IPS DF 19.7 (cell line): Measurements from ENCODE around the gene SERTAD3.
"Not testable (repeated sequence)": the region's sequence is repeated elsewhere in the genome, so short reads cannot be mapped to it uniquely, and the experiment has no call there.

Experiments used
- DNase-seq: peaks from one replicate; pipeline ENCODE4 v3.0.0-alpha.2; 2013; ENCODE audit warnings: low read depth, low spot score

SERTAD3 gene, protein sequence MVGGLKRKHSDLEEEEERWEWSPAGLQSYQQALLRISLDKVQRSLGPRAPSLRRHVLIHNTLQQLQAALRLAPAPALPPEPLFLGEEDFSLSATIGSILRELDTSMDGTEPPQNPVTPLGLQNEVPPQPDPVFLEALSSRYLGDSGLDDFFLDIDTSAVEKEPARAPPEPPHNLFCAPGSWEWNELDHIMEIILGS

DNA sequence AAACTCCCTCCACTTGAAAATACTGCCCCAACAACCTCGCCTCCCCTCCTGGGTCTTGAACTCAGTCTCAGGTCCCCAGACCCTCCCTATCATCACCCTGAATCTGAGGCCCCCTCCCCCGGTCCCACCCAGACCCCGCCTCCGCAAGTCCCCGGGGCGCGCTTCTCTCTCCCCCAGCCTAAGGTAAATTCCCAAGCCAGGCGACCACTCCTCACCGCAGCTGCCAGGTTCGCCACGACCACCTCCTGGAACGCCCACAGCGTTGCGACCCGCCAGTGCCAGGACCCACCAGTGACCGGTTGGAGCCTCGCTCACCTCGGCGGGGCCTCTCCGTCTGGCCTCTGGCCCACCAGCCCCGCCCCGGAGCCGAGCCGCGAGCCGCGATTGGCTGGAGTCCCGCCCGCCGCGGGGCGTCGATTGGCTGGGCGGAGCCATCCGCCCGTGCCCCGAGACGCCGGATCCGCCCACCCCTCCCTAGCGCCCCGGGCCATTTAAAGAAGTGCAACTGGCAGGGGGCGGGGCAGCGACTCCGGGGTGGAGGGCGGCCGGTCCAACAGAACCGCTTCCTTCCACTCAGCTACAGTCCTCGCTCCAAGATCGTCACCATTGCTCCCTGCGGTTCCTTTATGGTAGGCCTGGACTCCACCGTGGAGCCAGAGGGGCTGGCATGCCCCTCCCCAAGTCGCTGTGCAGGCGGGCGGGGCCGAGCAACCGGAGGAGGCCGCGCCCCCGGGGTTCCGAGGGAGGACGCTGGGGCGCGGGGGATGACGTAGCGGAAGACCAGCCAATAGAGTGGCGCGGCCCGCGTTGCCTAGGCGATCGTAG is at the start of gene SERTAD3:
SERTAD3 (minus strand) TSS at position 336 of the 825 bp plus-strand sequence. CDS start 2,255 bp downstream, outside the sequence.
- DNase-seq, result no peak

DNA sequence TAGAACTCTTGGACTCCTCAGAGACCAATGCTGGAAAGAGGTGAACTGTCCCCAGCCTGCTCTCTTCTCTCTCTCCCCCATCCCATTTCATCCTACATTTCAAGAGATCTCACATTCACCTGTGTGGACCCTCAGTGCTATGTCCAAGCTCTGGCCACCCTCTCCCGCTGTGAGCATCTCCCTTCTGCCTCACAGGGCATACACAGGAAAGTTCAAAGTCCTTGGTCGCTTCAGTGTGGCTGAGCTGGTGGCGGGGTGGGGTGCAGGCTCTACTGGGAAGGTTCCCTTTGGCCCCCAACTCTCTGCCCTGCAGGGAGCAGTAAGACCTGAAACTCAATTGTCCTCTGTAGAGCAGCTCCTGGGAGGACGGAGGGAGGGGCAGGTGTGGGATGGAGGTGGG is 49.6 kb upstream of the SERTAD3 start:
- no peak for DNase-seq

DNA sequence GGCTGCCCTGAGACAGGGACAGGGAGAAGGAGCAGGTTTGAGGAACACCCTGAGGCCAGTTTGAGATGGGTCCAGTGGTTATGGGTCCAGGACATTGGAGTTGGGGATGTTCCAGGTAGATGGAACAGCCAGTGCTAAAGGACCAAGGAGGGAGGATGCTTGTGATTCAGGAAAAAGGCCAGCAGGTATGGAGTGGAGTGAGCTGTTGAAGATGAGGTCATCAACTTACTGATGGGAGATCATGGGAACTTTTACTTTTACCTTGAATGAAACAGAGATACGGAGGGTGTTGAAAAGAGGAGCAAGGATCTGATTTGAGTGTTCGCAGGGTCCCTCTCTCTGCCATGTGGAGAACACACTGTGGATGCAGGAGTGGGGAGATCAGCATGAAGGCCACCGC is 48.1 kb upstream of the SERTAD3 start:
- no peak for DNase-seq

DNA sequence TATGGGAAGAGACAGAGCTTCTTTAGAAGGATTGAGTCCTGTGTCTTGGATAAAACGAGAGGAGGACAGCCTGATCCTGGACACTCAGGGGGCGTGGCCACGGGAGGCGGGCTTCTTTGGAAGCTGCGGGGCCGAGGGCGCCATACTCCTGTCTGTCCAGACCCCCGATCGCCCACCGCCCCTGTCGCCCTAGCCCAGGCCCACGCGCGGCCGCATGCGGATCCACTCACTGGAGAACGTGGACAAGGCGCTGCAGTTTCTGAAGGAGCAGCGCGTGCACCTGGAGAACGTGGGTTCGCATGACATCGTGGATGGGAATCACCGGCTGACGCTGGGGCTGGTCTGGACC is 45.7 kb upstream of the SERTAD3 start:
- no peak for DNase-seq

- DNase-seq, result no peak
Measured at GRCh38 chr19:40486017-40486416, 41.9 kb upstream of the SERTAD3 start.

DNA sequence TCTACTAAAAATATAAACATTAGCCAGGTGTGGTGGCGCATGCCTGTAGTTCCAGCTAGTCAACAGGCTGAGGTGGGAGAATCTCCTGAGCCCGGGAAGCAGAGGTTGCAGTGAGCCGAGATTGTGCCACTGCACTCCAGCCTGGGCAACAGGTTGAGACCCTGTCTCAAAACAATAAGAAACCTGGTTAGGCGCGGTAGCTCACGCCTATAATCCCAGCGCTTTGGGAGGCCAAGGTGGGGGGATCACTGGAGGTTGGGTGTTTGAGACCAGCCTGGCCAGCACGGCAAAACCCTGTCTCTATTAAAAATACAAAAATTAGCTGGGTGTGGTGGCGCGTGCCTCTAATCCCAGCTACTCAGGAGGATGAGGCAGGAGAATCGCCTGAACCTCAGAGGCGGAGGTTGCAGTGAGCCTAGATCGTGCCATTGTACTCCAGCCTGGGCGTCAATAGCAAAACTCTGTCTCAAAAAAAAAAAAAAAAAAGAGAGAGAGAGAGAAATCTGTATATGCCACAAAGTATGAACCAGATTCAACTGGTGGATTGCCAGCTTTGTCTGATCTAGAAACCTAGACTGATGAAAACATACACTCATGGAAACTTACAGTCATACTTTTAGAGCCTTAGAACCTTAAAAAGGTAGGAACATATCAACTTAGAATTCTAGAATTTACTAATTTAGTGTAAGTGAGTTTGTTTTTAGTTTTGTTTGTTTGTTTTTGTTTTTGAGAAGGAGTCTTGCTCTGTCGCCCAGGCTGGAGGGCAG is 31.9 kb upstream of the SERTAD3 start:
- DNase-seq, result not testable (repeated sequence)

DNA sequence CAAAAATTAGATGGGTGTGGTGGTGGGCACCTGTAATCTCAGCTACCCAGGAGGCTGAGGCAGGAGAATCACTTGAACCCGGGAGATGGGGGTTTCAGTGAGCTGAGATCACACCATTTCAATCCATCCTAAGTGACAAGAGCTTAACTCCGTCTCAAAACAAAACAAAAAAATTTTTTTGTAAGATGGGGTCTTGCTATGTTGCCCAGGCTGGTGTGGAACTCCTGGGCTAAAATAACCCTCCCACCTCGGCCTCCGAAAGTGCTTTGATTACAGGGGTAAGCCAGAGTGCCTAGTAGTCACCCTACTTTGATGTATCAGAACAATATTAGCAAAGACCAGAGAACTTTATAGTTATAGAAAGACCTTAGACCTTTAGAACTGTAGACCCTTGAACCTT is 30.6 kb upstream of the SERTAD3 start:
- DNase-seq, result no peak

DNA sequence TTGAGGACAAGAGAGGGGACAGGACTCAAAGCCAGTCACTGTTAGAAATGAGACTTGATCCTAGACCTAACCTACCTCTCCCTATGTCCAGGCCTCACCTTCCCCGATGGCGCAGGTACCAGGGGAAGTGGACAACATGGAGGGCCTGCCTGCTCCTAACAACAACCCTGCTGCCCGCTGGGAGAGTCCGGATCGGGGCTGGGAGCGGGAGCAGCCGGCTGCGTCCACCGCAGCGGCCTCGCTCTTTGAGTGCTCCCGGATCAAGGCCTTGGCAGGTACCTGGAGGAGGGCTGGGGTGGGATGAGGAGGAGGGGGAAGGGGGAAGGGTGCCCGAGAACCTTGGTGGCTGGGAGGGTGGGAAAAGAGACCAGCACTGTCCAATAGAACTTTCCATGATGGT is 28.4 kb upstream of the SERTAD3 start:
- no peak for DNase-seq

GRCh38 chr19:40471111-40471510 is 27.0 kb upstream of the SERTAD3 start:
- no peak for DNase-seq

GRCh38 chr19:40469011-40469410 is 24.9 kb upstream of the SERTAD3 start:
- no peak for DNase-seq

DNA sequence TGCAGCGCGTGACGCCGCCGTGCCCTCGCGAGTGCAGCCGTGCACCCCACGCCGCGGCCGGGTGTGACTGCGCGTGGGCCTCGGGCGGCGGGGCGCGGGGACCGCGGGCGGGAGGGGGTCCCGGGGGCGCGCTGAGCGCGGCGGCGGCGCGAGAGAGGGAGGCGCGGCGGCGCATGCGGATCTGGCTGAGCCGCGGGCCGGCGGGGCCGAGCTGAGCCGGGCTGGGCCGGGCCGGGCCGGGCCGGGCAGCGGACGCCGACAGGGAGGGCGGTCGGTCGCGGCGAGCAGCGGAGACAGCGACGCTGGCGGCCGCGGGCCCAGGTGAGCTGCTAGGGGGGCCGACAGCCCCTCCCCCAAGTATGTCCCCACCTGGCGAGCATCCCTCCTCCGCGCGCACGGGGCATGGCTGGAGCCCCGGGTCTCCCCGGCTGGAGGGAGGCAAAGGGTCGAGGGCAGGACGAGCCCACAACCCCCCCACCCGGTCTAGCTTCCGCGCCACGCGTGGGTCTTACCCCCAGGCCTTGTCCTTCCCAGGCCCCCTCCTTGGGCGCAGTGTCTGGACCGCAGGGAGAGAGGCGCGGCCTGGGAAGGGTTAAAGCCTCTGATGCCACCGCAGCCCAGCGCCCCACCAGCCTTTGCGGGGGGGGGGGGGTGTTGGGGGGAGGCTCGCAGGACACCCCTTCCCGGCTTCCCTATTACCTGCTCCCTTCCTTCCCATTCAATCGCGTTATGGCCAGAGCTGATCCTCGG is 23.0 kb upstream of the SERTAD3 start, which contains the start of gene SPTBN4:
SPTBN4 (plus strand) TSS at position 17 of the 750 bp plus-strand sequence. CDS start 5,621 bp downstream, outside the sequence.
- DNase-seq, result no peak

DNA sequence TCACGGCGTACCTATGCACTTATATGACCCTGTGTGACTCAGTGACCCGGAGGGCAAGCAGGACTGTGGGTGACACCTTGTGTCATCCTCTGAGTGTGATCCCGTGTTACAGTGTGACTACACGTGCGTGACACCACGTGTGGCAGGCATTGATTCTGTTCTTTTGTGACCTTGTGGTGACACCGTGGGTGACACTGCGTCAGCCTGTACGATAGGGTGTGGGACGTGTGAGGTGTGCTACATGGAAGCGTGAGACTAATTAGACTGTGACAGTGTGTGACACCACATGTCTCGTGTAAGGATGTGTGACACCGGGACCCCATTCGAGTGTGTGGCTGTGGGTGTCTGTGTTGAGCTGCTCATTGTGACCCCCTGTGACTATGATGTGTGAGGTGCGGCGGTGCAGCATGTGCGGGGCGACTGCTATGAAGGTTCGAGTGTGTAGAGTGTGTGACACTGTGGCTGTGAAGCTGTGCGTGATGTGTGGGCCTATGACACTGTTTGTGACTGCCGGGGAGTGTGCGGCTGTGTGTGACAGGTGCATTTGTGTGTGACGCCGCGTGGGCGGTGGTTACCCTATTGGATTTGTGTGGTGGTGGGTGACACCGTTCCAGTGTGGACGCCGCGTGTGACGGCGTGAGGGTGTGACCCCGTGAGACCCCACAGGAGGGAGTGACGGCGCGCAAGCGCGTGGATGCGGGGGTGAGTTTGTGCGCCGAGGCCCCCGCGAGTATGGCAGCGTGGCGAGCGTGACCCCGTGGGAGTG is 22.3 kb upstream of the SERTAD3 start:
- DNase-seq, result no peak

DNA sequence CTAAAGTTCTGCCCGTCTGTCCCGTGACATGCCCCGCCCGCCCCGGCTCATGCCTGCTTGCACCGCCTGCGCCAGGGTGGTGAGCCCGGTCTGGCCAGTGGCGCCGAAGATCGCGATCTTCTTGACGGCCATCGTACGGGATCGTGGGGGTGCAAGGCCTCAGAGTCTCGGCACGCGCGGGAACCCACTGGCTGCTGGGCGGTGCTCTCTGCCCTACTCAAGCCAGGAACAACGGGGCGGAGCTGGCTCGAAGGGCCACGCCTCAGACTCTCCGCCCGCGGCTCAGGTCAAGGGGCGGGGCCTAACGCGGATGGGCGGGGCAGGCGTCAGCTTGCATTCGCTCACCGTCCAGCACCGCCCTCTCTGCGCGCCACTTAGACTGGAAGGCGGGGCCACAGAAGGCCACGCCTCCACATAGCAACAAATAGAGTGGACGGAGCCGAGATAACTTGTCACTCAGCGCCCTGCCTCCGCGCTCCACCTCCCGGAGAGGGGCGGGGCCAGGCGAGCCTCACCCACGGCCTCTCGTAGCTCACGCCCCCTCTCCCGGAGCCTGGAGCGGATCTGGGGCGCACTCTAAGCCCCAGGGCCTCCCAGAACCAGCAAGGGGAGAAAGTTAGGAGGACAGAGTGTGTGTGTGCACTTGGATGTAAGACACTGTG is 21.6 kb upstream of the SERTAD3 start, which contains the start of gene BLVRB:
BLVRB (minus strand) TSS at position 189 of the 662 bp plus-strand sequence; CDS start at position 132, 57 bp downstream.
- no peak for DNase-seq

- DNase-seq, result no peak
Measured at GRCh38 chr19:40465025-40465556, 21.0 kb upstream of the SERTAD3 start.

- DNase-seq, result no peak
Measured at GRCh38 chr19:40464059-40465024, 20.2 kb upstream of the SERTAD3 start.

GRCh38 chr19:40463587-40464037 is 19.5 kb upstream of the SERTAD3 start:
- not testable (repeated sequence) for DNase-seq

DNA sequence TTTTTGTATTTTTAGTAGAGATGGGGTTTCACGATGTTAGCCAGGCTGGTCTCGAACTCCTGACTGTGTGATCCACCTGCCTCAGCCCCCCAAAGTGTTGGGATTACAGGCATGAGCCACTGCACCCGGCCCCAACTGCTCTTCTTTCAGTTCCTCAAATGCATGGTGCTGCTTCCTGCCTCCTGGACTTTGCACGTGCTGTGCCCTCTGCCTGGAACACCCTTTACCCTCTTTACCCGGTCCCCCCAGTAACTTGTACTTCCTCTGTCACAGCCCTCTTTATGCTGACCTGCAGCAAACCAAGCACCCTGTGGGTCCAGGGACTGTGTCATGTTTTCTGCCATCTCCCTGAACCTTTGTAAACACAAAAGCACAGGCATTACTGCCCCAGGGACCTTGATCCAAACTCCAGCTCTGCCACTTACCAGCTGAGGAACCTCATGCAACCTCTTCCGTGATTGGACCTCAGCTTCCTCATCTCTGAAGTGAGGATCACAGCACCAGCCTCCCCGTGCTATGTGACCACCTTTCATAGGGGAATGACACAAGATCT is 17.6 kb upstream of the SERTAD3 start:
- no peak for DNase-seq

- no peak for DNase-seq
Measured at GRCh38 chr19:40460185-40460584, 16.1 kb upstream of the SERTAD3 start.
